Lower lobe of right lung (tissue), 2 donors: ENCODE measurements around the gene HNF1B. TPM values are rescaled to one million over a fixed set of nuclear protein-coding genes. Genes with fewer than 3 reads are reported as not detected.

Experiments used
- ATAC-seq, 2 donors: fragments of 200-7000 bp; cut with Tn5 transposase; one replicate each; pipeline ENCODE4 v1.9.1; 2020 to 2022; ENCODE audit warnings: mild to moderate bottlenecking in 2 of 2, moderate library complexity in 2 of 2
- DNase-seq: peaks from one replicate; pipeline ENCODE4 v3.0.0-alpha.2; 2020
- H3K27ac ChIP-seq: fragments of 200-600 bp; one replicate; pipeline ENCODE4 v1.8.0; 2022
- H3K27me3 ChIP-seq: fragments of 200-600 bp; one replicate; pipeline ENCODE4 v1.8.0; 2022; ENCODE audit warnings: low read depth
- H3K36me3 ChIP-seq: fragments of 200-600 bp; one replicate; pipeline ENCODE4 v1.8.0; 2022; ENCODE audit warnings: mild to moderate bottlenecking
- H3K4me1 ChIP-seq: fragments of 200-600 bp; one replicate; pipeline ENCODE4 v1.8.0; 2022
- H3K4me3 ChIP-seq: fragments of 200-600 bp; one replicate; pipeline ENCODE4 v1.8.0; 2022; ENCODE audit warnings: mild to moderate bottlenecking
- H3K9me3 ChIP-seq: fragments of 200-600 bp; one replicate; pipeline ENCODE4 v1.8.0; 2022
- CTCF ChIP-seq: fragments of 200-600 bp; IDR thresholded peaks from one replicate; pipeline ENCODE4 v1.8.0; 2022; ENCODE audit warnings: antibody characterized with exemption, mild to moderate bottlenecking
- intact Hi-C: fragments of 100-400 bp; cut with DNase I; formaldehyde crosslinking; loops from one replicate; pipeline ENCODE4 v1.11.0; 2022
- total RNA-seq: library from RNA; stranded (reverse); fragmentation: NEBNext Ultra II Directional; extraction: Animal tissue kit (Norgen Biotek cat#: 25700); gene quantifications from one replicate; pipeline ENCODE4 v1.2.1, GENCODE V29; 2021
- donor health status: DM: no; HTN: yes; CAD: no; lungs with severe emphysema.

HNF1B gene
- total RNA-seq, 1 donor from 2014 or later: 15.2 TPM

- DNase-seq (no peak), ATAC-seq (no peak)
- intact Hi-C loops: no loop called here
- H3K4me3 ChIP-seq: no peak overlapping the region
- H3K27me3 ChIP-seq: no peaks in the 10 kb centered on the region
- H3K4me1 ChIP-seq: no peaks in the 10 kb centered on the region
- H3K36me3 ChIP-seq: no peaks in the 10 kb centered on the region
- peaks cover 3% of the 10 kb centered on the region for H3K9me3 ChIP-seq
- TF ChIP-seq CTCF: no peak
- no peak overlapping the region for H3K27ac ChIP-seq
Observed at GRCh38 chr17:37678036-37678435, 66.8 kb downstream of the HNF1B start.

- Histone ChIP-seq H3K27me3 (no peaks in the 10 kb centered on the region), H3K9me3 (peaks cover 3% of the 10 kb centered on the region), H3K27ac (no peak overlapping the region), H3K4me1 (no peaks in the 10 kb centered on the region), H3K4me3 (no peak overlapping the region), H3K36me3 (no peaks in the 10 kb centered on the region)
- intact Hi-C loops: no loop called here
- DNase-seq (no peak), ATAC-seq (no peak)
- no peak for TF ChIP-seq CTCF
Observed at GRCh38 chr17:37677021-37677420, 67.8 kb downstream of the HNF1B start.

- Histone ChIP-seq H3K4me3 (no peak overlapping the region), H3K36me3 (no peaks in the 10 kb centered on the region), H3K4me1 (no peaks in the 10 kb centered on the region), H3K27ac (no peak overlapping the region), H3K27me3 (no peaks in the 10 kb centered on the region), H3K9me3 (peaks cover 3% of the 10 kb centered on the region)
- DNase-seq (no peak), ATAC-seq (no peak)
- intact Hi-C loops: no loop called here
- no peak for TF ChIP-seq CTCF
Observed at GRCh38 chr17:37676115-37676925, 68.5 kb downstream of the HNF1B start.

GRCh38 chr17:37674511-37674910, 70.3 kb downstream of the HNF1B start:
- no peaks in the 10 kb centered on the region for H3K36me3 ChIP-seq
- peaks cover 3% of the 10 kb centered on the region for H3K9me3 ChIP-seq
- no peak overlapping the region for H3K4me3 ChIP-seq
- H3K27ac ChIP-seq: no peak overlapping the region
- H3K4me1 ChIP-seq: no peaks in the 10 kb centered on the region
- no peaks in the 10 kb centered on the region for H3K27me3 ChIP-seq
- intact Hi-C loops: no loop called here
- no peak for ATAC-seq
- no peak for DNase-seq
- TF ChIP-seq CTCF: no peak

- Histone ChIP-seq H3K27me3 (no peaks in the 10 kb centered on the region), H3K4me1 (no peaks in the 10 kb centered on the region), H3K27ac (no peak overlapping the region), H3K36me3 (no peaks in the 10 kb centered on the region), H3K9me3 (no peaks in the 10 kb centered on the region), H3K4me3 (no peak overlapping the region)
- TF ChIP-seq CTCF: no peak
- no peak for DNase-seq
- ATAC-seq: no peak
- intact Hi-C loops: no loop called here
Observed at GRCh38 chr17:37673386-37673785, 71.5 kb downstream of the HNF1B start.
